ENCODE data around the gene LILRB2. TPM values are rescaled to one million over a fixed set of nuclear protein-coding genes. Genes with fewer than 3 reads are reported as not detected.

Gene LILRB2
- total and polyA plus RNA-seq, 9 of the 15 experiments (the other 6 are each of a cell fraction or from before 2014, with no cell fraction given), result not detected

DNA sequence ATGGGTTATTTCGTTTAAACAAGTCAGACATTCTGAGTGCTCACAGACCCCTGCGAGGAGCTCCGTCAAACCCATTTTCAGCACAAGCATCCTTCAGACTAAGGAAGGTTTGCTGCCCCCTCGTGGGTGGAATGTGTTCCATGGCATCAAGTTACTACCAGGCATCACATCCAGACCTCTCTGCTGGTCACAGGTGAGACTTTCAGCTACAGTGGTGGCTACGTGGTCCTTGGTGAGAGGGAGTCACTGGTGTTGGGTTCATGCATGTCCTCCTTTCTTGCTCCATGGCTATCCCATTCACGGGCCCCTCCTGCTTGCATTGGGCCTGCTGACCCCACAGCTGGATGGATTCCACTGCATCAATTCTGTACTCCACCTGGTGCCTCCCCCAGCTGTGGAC lies 14.8 kb downstream of the LILRB2 start:
- Histone ChIP-seq H4K20me1 (replicated peaks; ENCODE audit: control insufficient read depth, insufficient read depth, low read length) (peaks cover 8% of the 10 kb centered on the region; the same call in 1 of the 2 replicates), H3K4me2 (ENCODE audit: insufficient read depth, low read length) (no peak overlapping the region), H3K4me3 (no peak overlapping the region), H2AFZ (ENCODE audit: low read depth, low read length) (no peak overlapping the region), H3K27ac (ENCODE audit: extremely low read depth, low read depth, low read length) (no peak overlapping the region), H3K36me3 (ENCODE audit: control insufficient read depth, insufficient read depth, low read length) (no peaks in the 10 kb centered on the region), H3K9me3 (replicated peaks; ENCODE audit: control insufficient read depth, insufficient read depth, low read depth, low read length) (no peaks in the 10 kb centered on the region), H3K9me1 (ENCODE audit: control insufficient read depth, insufficient read depth, low read length) (no peaks in the 10 kb centered on the region), H3K4me1 (replicated peaks in 1 of 2; ENCODE audit: control insufficient read depth in 2 of 2, insufficient read depth in 2 of 2, low read length in 2 of 2) (no peaks in the 10 kb centered on the region), H3K9ac (ENCODE audit: insufficient read depth in 1 of 2, low read depth in 2 of 2, low read length in 2 of 2) (no peak overlapping the region), H3K27me3 (ENCODE audit: control insufficient read depth in 2 of 2, insufficient read depth in 2 of 2, low read length in 2 of 2) (peaks cover 10 to 24% of the 10 kb centered on the region in 2 experiments), H3K79me2 (ENCODE audit: control insufficient read depth, insufficient read depth, low read length) (no peaks in the 10 kb centered on the region)
- peak; percentile 95 for FAIRE-seq
- no TSS peak for BruUV-seq (replicated peaks)
- ATAC-seq, result peak; percentile 91
- 3% methylated on average over 6 of the region's 6 CpGs for WGBS (ENCODE audit: insufficient coverage, low coverage, missing lambda C conversion rate)
- POLR2A ChIA-PET, result interaction anchor here (0.6 to 1.5 kb wide), 4 partner anchors 56 to 123 kb away, joined by 3 to 5 read pairs (median 4); partner anchors contain the start of gene RPS9
- in situ Hi-C loops (cut with MboI) (no loop called here), intact Hi-C loops (cut with micrococcal nuclease) (no loop called here)
- CTCF ChIA-PET (ENCODE audit: low intra/inter-chr PET ratio), result interaction anchor here (1.2 kb wide), 1 partner anchor 98 kb away, joined by 6 read pairs; no protein-coding TSS in a partner anchor
- DNase-seq (ENCODE audit: extremely low read depth in 1 of 4, low spot score in 3 of 4), result peak; percentile 69 to 83 (median 72)
- TF ChIP-seq SIX5 (IDR thresholded peaks at IDR 0.05; ENCODE audit: borderline replicate concordance in 1 of 2, insufficient read depth in 1 of 2, low read depth in 1 of 2, low read length in 2 of 2) (peak in 1 of 2 experiments; percentile 15; a peak in 1 of 4 replicates), ZKSCAN8 (CRISPR knock-in tag; IDR thresholded peaks at IDR 0.05) (no peak), TEAD2 (tag; IDR thresholded peaks at IDR 0.05) (peak; percentile 100), KLF16 (IDR thresholded peaks at IDR 0.05) (0 out of 2 replicates have a peak, but pooled peaks have one; percentile 17), MEF2A (IDR thresholded peaks at IDR 0.05; ENCODE audit: control insufficient read depth, low read depth, low read length) (no peak), HDAC2 (IDR thresholded peaks at IDR 0.05) (peak; percentile 56; the same call in 1 of the 2 replicates), TEAD4 (IDR thresholded peaks at IDR 0.05; ENCODE audit: low read length) (peak; percentile 97), TEAD4 (CRISPR knock-in tag; IDR thresholded peaks at IDR 0.05; ENCODE audit: borderline replicate concordance) (peak; percentile 98), TAL1 (IDR thresholded peaks at IDR 0.05) (no peak)
- TF ChIP-seq, protein P1, sequence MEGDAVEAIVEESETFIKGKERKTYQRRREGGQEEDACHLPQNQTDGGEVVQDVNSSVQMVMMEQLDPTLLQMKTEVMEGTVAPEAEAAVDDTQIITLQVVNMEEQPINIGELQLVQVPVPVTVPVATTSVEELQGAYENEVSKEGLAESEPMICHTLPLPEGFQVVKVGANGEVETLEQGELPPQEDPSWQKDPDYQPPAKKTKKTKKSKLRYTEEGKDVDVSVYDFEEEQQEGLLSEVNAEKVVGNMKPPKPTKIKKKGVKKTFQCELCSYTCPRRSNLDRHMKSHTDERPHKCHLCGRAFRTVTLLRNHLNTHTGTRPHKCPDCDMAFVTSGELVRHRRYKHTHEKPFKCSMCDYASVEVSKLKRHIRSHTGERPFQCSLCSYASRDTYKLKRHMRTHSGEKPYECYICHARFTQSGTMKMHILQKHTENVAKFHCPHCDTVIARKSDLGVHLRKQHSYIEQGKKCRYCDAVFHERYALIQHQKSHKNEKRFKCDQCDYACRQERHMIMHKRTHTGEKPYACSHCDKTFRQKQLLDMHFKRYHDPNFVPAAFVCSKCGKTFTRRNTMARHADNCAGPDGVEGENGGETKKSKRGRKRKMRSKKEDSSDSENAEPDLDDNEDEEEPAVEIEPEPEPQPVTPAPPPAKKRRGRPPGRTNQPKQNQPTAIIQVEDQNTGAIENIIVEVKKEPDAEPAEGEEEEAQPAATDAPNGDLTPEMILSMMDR (IDR thresholded peaks at IDR 0.05 in 2 of 3, conservative IDR thresholded peaks at IDR 0.05 in 1 of 3; ENCODE audit: insufficient read depth in 2 of 3, low read depth in 1 of 3, low read length in 3 of 3), result peak; percentile 79 to 87 (median 82)
- TF ChIP-seq, protein P2, sequence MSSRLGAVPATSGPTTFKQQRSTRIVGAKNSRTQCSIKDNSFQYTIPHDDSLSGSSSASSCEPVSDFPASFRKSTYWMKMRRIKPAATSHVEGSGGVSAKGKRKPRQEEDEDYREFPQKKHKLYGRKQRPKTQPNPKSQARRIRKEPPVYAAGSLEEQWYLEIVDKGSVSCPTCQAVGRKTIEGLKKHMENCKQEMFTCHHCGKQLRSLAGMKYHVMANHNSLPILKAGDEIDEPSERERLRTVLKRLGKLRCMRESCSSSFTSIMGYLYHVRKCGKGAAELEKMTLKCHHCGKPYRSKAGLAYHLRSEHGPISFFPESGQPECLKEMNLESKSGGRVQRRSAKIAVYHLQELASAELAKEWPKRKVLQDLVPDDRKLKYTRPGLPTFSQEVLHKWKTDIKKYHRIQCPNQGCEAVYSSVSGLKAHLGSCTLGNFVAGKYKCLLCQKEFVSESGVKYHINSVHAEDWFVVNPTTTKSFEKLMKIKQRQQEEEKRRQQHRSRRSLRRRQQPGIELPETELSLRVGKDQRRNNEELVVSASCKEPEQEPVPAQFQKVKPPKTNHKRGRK (tag; IDR thresholded peaks at IDR 0.05), result no peak
- TF ChIP-seq, protein P3, sequence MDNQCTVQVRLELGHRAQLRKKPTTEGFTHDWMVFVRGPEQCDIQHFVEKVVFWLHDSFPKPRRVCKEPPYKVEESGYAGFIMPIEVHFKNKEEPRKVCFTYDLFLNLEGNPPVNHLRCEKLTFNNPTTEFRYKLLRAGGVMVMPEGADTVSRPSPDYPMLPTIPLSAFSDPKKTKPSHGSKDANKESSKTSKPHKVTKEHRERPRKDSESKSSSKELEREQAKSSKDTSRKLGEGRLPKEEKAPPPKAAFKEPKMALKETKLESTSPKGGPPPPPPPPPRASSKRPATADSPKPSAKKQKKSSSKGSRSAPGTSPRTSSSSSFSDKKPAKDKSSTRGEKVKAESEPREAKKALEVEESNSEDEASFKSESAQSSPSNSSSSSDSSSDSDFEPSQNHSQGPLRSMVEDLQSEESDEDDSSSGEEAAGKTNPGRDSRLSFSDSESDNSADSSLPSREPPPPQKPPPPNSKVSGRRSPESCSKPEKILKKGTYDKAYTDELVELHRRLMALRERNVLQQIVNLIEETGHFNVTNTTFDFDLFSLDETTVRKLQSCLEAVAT (IDR thresholded peaks at IDR 0.05), result 0 out of 4 replicates have a peak, but pooled peaks of 1 of the 2 experiments have one; percentile 38
